Prostate gland (tissue), 2 donors: ENCODE measurements around the gene RAPGEF4. TPM values are rescaled to one million over a fixed set of nuclear protein-coding genes. Genes with fewer than 3 reads are reported as not detected.

Experiments
- DNase-seq: peaks from one replicate; pipeline ENCODE4 v3.0.0-alpha.2; 2019; ENCODE audit warnings: low spot score
- H3K27ac ChIP-seq, 2 donors: fragments of 200-600 bp; sonication (generic); 2 replicates each; pipeline ENCODE4 v1.5.1; 2017 to 2019
- H3K27me3 ChIP-seq: fragments of 200-600 bp; sonication (generic); replicated peaks from 2 replicates; pipeline ENCODE4 v1.5.1; 2019; ENCODE audit not compliant: insufficient read depth
- H3K36me3 ChIP-seq, 2 donors: fragments of 200-600 bp; sonication (generic); 1 replicate in 1 of 2; 2 replicates in 1 of 2; pipeline versions ENCODE4 v1.5.1 to v1.8.1; 2017 to 2019
- H3K4me1 ChIP-seq: fragments of 200-600 bp; sonication (generic); replicated peaks from 2 replicates; pipeline ENCODE4 v1.5.1; 2019
- H3K4me3 ChIP-seq, 2 donors: fragments of 200-600 bp; sonication (generic); 2 replicates each; pipeline ENCODE4 v1.5.1; 2017 to 2019
- H3K9me3 ChIP-seq: fragments of 200-600 bp; sonication (generic); 2 replicates; pipeline ENCODE4 v1.5.1; 2017
- POLR2A ChIP-seq: fragments of 450-650 bp; IDR thresholded peaks from one replicate; pipeline ENCODE4 v1.6.1; 2016; ENCODE audit warnings: antibody characterized with exemption, mild to moderate bottlenecking
- POLR2AphosphoS5 ChIP-seq: sonication (generic); formaldehyde crosslinking; IDR thresholded peaks from one replicate; pipeline ENCODE4 v1.6.1; 2017; ENCODE audit warnings: antibody characterized with exemption
- WGBS: methylation state at CpG from one replicate; pipeline ENCODE4 v1.1.5; 2018; 5-methylcytosine and 5-hydroxymethylcytosine counted together
- intact Hi-C: fragments of 100-400 bp; cut with DNase I; formaldehyde crosslinking; loops from one replicate; pipeline ENCODE4 v1.14.2; 2022
- total RNA-seq, 2 donors: library from RNA; depleted of rRNA; stranded (reverse); fragments of >200 nt; gene quantifications; one replicate each; pipeline ENCODE4 v1.1.0, GENCODE V29; 2016
- TF ChIP-seq, protein P1 (sequence below), 4 experiments: fragments of 200-600 bp in 2 of 4; fragments of 450-650 bp in 2 of 4; sonication (generic) in 2 of 4; IDR thresholded peaks; 1 replicate in 3 of 4; 2 replicates in 1 of 4; pipeline ENCODE4 v1.5.1; 2016 to 2019; ENCODE audit warnings: antibody characterized with exemption in 4 of 4, mild to moderate bottlenecking in 2 of 4, moderate library complexity in 2 of 4

Gene RAPGEF4
- total RNA-seq, 2 donors from 2014 or later, result 7.3 to 31.0 TPM

DNA sequence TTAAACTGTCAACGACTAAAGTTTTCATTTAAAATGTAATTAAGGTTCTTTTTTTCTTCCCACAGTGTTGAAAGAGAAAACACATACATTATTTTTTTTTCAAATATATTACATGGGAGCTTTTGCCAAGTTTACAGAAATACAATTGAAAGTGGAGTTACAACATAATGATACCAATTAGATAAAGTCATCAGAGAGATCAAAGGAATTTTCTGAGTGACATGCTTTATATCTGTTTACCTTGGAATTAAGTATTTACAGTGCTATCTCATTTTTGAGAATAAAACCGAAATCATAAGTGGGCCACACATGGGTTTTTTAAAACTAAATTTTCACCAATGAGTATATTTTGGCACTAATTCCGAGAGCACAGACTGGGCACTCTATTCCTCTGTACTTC, 165.2 kb downstream of the RAPGEF4 start:
- intact Hi-C loops, result no loop called here

DNA sequence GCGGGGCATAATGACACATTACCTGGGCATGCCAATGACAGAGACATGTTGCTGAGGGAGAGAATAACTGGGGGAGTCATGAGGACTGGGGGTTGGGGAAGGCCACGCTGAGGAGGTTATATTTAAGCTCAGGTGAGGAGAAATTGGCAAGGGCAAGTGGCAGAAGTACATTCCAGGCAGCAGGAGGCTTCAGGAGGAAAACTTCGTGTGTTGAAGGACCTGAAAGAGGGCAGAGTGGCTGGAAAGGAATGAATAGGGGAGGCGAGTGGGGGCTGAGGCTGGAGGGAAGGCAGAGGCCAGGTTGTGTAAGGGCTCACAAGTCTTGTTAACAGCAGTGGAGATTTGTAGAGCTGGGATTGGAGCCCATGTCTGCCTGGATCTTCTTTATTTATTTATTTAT, 166.3 kb downstream of the RAPGEF4 start:
- H3K9me3 ChIP-seq, result no peaks in the 10 kb centered on the region
- H3K27me3 ChIP-seq, result no peaks in the 10 kb centered on the region
- H3K27ac ChIP-seq, result no peak overlapping the region
- TF ChIP-seq POLR2AphosphoS5 (no peak), POLR2A (no peak)
- no peak overlapping the region for H3K4me3 ChIP-seq
- intact Hi-C loops, result no loop called here
- H3K36me3 ChIP-seq, result no peaks in the 10 kb centered on the region
- no peaks in the 10 kb centered on the region for H3K4me1 ChIP-seq
- no peak for DNase-seq
- 90% methylated on average over 4 of the region's 4 CpGs for WGBS

More for the DNA sequence above, 165.2 kb downstream of the RAPGEF4 start:
- no peak for DNase-seq
- Histone ChIP-seq H3K27me3 (no peaks in the 10 kb centered on the region), H3K9me3 (no peaks in the 10 kb centered on the region), H3K4me1 (no peaks in the 10 kb centered on the region), H3K4me3 (no peak overlapping the region), H3K36me3 (no peaks in the 10 kb centered on the region), H3K27ac (no peak overlapping the region)
- no peak for TF ChIP-seq POLR2AphosphoS5
- TF ChIP-seq, protein P1, sequence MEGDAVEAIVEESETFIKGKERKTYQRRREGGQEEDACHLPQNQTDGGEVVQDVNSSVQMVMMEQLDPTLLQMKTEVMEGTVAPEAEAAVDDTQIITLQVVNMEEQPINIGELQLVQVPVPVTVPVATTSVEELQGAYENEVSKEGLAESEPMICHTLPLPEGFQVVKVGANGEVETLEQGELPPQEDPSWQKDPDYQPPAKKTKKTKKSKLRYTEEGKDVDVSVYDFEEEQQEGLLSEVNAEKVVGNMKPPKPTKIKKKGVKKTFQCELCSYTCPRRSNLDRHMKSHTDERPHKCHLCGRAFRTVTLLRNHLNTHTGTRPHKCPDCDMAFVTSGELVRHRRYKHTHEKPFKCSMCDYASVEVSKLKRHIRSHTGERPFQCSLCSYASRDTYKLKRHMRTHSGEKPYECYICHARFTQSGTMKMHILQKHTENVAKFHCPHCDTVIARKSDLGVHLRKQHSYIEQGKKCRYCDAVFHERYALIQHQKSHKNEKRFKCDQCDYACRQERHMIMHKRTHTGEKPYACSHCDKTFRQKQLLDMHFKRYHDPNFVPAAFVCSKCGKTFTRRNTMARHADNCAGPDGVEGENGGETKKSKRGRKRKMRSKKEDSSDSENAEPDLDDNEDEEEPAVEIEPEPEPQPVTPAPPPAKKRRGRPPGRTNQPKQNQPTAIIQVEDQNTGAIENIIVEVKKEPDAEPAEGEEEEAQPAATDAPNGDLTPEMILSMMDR (IDR thresholded peaks at IDR 0.05), result no peak
- TF ChIP-seq POLR2A, result no peak
- 57% methylated on average over 3 of the region's 3 CpGs for WGBS

- Histone ChIP-seq H3K27me3 (no peaks in the 10 kb centered on the region), H3K4me3 (no peak overlapping the region), H3K36me3 (no peaks in the 10 kb centered on the region), H3K27ac (no peak overlapping the region), H3K9me3 (no peaks in the 10 kb centered on the region), H3K4me1 (no peaks in the 10 kb centered on the region)
- DNase-seq, result no peak
- TF ChIP-seq, protein P1 (IDR thresholded peaks at IDR 0.05), result no peak
- TF ChIP-seq POLR2AphosphoS5, result no peak
- no peak for TF ChIP-seq POLR2A
- 91% methylated on average over 1 of the region's 1 CpG for WGBS
- intact Hi-C loops, result no loop called here
Observed at GRCh38 chr2:172904236-172904635, 168.6 kb downstream of the RAPGEF4 start.

GRCh38 chr2:172905937-172906811, 170.5 kb downstream of the RAPGEF4 start:
- H3K4me3 ChIP-seq, result no peak overlapping the region
- no peak overlapping the region for H3K27ac ChIP-seq
- 83% methylated on average over 3 of the region's 3 CpGs for whole genome bisulfite sequencing
- TF ChIP-seq POLR2AphosphoS5 (no peak), POLR2A (no peak)
- TF ChIP-seq, protein P1 (IDR thresholded peaks at IDR 0.05), result no peak
- H3K9me3 ChIP-seq, result no peaks in the 10 kb centered on the region
- no peaks in the 10 kb centered on the region for H3K36me3 ChIP-seq
- DNase-seq, result no peak
- intact Hi-C loops, result no loop called here
- no peaks in the 10 kb centered on the region for H3K4me1 ChIP-seq
- H3K27me3 ChIP-seq, result no peaks in the 10 kb centered on the region

DNA sequence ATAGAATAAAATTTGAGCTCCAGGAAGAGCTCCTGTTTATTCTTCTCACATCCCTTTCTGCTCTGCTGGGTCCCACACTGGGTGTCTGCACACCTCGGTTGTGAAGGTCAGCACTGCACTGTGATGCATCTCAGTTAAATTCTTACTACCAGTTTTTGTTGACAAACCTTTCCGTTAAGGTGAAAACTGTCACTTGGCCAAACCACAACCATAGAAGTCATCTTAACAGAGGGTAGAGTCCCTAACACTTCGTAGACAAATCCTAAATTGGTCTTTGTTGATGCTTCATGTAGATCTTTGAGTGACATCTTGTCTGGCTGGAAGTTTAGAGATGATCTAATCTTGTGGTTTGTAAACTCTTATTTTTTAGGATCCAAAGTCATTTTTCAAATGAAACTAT, 172.6 kb downstream of the RAPGEF4 start:
- no peaks in the 10 kb centered on the region for H3K27me3 ChIP-seq
- WGBS, result 72% methylated on average over 3 of the region's 3 CpGs
- no peak overlapping the region for H3K4me3 ChIP-seq
- H3K4me1 ChIP-seq, result no peaks in the 10 kb centered on the region
- no peaks in the 10 kb centered on the region for H3K9me3 ChIP-seq
- DNase-seq, result no peak
- no peak for TF ChIP-seq POLR2A
- TF ChIP-seq, protein P1 (IDR thresholded peaks at IDR 0.05), result no peak
- no peak for TF ChIP-seq POLR2AphosphoS5
- intact Hi-C loops, result no loop called here
- H3K27ac ChIP-seq, result no peak overlapping the region
- H3K36me3 ChIP-seq, result no peaks in the 10 kb centered on the region
